ENCODE results near the gene TMEM175.
"Not testable (repeated sequence)": the region's sequence is repeated elsewhere in the genome, so short reads cannot be mapped to it uniquely, and the experiment has no call there.

Gene TMEM175

DNA sequence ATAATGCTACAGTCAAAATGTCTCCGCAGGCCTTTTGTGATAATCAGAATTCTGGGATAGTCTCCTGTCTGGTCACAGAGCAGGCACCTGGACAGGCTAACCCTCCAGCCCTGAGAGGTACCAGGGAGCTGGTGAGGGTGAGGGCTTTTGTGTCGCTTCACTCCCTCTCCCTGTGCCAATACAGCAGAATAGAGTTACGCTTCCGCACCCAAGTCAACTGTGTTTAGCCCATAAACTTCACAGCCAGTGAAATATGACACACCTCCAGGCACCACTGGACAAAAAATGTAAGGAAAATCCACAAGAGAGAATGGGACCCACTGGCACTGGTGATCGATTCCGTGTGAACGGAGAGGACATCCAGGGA is 1.4 kb upstream of the TMEM175 start:
- no peak for TF ChIP-seq POLR2A (IDR thresholded peaks at IDR 0.05; ENCODE audit: low read length)
- TF ChIP-seq GATA1 (IDR thresholded peaks at IDR 0.05; ENCODE audit: low read depth, low read length) = no peak
- DNase-seq = no peak

DNA sequence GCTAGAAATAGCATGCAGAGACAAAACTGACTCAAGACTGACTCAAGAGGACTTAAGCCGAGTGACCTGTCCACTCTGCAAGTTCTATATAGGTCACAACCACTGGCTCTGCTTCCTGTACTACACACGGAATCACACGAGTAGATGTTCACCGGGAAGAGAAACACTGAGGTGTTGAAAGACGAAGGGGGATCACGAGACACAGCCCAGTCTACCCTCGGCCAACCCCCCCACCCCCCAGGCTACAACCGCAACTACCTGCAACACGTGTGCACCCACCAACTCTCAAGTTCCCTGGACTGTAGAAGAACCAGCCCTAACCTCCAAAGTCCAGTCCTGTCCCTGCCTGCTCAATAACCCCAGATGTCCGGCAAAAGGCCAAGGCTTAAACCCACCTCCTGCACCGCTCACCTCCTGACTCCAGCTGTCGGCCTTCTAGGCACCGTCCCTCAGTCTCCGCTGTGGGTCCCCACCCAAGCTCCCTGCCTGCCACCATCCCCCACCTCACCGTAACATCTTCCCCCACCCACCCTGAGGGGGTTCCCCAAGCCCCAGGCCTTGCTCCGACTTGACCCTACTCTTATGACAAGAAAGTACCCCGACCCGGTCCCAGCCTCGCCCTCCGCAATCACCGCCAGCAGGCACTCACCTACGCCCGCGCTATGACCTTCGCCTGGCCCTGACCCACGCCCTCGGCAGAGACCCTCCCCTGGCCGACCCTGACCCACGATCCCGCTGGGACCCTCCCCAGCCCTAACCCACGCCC is 883 bp upstream of the TMEM175 start:
- TF ChIP-seq POLR2A (IDR thresholded peaks at IDR 0.05; ENCODE audit: low read length) = no peak
- peak; percentile 55 to 71 for DNase-seq

DNA sequence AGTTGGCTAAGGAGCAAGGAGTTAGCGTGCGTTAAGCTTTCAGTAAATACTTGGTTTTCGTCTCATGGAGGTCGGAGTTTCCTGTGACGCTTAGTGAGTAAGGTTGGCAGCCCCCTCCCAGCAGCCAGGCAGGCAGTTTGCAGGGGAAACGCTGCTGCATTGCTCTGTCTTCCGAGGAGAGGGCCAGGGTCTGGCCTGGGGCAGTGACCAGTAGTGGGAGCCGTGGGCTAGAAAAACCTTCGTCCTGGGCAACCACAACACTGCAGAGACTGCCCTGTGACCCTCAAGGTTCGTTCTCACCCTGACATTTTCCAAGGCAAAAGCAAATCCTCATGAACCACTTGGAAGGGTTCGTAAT is 432 bp downstream of the TMEM175 start:
- no peak for DNase-seq
- TF ChIP-seq GATA1 (IDR thresholded peaks at IDR 0.05; ENCODE audit: low read depth, low read length) (no peak), POLR2A (IDR thresholded peaks at IDR 0.05; ENCODE audit: low read length) (no peak)

DNA sequence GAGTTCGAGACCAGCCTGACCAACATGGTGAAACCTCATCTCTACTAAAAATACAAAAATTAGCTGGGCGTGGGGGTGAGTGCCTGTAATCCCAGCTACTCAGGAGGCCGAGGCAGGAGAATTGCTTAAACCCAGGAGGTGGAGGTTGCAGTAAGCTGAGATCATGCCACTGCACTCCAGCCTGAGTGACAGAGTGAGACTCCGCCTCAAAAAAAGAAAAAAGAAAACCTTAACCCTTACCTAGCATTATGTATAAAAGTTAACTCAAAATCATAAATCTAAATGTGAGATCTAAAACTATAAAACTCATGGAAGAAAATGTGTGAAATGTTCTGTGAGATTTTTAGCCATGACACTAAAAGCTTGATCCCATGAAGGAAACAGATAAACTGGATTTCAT is 7.2 kb downstream of the TMEM175 start:
- not testable (repeated sequence) for DNase-seq

DNA sequence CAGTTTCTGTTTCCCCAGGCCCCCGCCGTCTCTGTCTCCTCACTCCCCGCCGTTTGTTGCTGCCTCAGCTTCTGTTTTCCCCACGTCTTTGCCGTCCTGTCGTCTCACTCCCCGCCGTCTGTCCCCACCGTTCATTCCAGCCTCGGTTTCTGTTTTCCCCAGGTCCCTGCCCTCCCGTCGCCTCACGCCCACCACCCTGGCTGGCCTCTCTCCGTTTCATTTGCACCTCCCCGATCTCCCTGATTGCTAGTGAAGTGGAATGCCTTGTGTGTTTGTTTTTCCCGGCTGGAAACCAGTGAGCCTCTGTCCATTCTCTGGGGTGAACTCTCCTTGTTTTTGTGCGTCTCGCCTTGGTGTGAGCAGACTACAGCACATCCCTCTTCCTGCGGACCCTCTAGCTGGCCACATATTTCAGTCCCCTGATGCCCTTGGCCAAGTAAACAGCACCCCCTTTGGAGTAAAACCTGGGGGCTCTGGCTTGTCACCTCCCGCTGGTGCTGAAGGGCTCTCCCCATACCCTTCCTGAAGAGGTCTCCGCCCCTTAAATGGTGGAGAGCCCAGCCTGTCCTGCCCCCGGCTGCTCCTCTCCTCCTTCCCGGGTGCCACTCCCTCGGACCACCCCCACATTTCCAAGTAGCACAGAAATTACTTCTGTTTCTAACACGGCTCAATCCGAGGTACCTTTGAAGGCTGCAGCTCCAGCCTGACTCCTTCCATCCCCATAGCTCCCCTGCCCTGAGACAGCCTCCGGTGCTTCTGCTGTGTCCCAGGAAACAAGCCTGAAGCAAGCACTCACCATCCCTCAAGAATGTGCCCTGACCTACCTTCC is 13.2 kb downstream of the TMEM175 start:
- DNase-seq = no peak
- no peak for TF ChIP-seq POLR2A (IDR thresholded peaks at IDR 0.05; ENCODE audit: low read length)
- no peak for TF ChIP-seq GATA1 (IDR thresholded peaks at IDR 0.05; ENCODE audit: low read depth, low read length)

DNA sequence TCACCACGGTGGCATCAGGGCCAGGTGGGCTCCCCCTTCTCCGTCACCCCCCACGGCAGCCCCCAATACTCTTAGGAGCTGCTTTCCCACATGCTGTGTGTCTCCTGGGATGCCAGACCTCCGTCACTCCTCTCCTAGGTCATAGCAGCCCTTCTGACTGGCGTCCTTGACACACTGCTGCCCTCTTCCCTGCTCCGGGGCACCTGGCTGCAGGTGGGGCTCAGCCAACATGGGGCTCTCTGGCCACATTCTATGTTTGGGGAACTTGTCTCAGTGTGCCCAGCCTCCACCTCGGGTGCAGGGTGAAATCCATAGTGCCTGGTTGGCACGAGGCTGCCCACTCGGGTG is 13.8 kb downstream of the TMEM175 start:
- DNase-seq = no peak
- TF ChIP-seq POLR2A (IDR thresholded peaks at IDR 0.05; ENCODE audit: low read length) (no peak), GATA1 (IDR thresholded peaks at IDR 0.05; ENCODE audit: low read depth, low read length) (no peak)

DNA sequence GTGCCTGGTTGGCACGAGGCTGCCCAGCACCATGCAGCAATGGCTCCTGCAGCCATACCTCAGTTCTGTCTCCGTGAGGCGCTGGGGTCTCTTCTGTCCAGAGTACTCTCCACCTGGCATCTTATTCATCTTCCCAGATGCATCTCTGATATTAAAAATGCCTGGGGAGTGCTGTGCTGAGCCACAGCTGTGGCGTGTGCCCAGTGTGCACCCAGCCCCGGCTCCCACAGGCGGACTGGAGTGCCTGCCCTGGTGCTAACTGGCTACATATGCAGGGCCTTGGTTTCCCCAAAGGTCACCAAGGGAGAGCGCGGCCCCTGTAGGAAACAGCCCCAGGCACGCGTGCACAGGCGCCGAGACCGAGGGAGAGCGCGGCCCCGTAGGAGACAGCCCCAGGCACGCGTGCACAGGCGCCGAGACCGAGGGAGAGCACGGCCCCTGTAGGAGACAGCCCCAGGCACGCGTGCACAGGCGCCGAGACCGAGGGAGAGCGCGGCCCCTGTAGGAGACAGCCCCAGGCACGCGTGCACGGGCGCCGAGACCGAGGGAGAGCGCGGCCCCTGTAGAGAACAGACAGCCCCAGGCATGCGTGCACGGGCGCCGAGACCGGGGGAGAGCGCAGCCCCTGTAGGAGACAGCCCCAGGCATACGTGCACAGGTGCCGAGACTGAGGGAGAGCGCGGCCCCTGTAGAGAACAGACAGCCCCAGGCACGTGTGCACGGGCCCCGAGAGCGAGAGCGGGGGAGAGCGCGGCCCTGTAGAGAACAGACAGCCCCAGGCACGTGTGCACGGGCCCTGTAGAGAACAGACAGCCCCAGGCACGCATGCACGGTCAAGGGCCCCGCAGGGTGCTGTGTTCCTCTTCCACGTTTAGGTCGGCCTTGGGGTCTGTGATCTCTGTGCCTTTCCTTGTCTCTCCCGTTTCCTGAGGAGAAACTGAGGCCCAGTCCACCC is 14.5 kb downstream of the TMEM175 start:
- no peak for TF ChIP-seq POLR2A (IDR thresholded peaks at IDR 0.05; ENCODE audit: low read length)
- DNase-seq = no peak

DNA sequence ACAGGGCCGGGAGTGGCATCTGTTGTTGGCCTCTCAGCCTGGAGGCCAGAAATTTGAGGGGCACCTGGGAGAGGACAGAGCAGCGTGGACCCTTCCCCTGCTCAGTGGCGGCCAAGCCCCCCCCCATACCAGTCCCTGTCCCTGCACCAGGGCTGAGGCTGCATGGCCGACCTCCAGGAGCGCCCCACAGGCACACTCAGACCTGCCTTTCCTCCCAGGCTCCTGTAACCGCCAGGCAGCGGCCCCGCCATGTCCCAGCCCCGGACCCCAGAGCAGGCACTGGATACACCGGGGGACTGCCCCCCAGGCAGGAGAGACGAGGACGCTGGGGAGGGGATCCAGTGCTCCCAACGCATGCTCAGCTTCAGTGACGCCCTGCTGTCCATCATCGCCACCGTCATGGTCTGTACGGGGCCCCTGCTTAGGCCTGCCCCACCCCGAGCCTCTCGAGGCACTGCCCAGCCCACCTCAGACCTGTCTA is 15.3 kb downstream of the TMEM175 start:
- DNase-seq = no peak
- TF ChIP-seq POLR2A (IDR thresholded peaks at IDR 0.05; ENCODE audit: low read length) = no peak
- no peak for TF ChIP-seq GATA1 (IDR thresholded peaks at IDR 0.05; ENCODE audit: low read depth, low read length)

DNA sequence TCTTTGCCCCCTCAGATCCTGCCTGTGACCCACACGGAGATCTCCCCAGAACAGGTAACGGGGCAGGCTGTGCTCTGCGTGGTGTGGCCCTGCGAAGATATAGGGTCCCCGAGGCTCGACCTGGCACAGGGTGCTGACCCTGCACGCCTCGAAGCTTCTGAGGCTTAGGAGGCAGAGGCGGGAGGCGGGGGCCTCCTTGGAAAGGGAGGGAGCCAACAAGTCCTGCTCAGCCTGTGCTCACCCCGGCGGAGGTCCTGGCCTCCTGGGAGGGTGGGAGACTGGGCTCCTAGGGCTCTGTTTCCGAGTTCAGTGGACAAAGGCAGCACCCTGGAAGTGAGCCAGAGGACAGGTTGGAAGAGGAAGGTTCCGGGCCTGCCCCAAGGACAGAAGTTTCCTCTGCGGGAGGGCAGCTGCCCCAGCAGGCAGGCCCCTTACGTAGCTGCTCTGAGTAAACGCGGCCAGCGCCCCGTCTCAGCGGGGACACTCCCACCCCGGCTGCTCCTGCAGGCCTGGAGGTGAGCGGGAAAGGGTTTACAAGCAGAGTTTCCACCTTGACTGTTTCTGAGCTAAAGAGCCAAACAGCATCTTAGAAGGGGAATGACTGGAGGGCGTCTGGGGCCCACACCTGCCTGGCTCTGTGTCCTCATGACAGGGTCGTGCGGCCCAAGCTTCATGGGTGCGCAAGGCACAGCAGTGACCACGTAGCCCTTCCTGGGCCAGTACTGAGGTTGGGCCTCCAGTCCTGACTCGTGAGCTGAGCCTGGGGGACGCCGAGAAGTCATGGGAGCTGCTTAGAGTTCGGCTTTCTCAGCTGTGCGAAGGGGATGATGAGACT is 16.1 kb downstream of the TMEM175 start:
- no peak for TF ChIP-seq GATA1 (IDR thresholded peaks at IDR 0.05; ENCODE audit: low read depth, low read length)
- no peak for TF ChIP-seq POLR2A (IDR thresholded peaks at IDR 0.05; ENCODE audit: low read length)
- DNase-seq = no peak

DNA sequence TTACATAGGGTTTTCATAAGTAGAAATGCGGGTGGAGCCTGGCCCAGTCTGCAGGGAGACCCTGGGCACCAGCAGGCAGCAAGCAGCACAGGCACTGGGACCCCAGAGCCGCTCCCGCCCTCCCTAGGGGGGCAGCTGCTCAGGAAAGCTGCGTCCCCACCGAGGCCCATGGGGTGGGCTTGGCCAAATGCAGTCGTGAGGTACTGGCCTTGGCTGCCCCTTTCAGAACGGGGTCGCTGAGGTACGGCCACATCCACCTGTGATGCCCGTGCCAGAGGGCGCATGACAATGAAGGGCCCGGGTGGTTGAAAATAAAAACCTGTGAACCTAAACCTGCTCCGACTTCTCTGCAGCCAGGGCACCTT is 16.7 kb downstream of the TMEM175 start:
- no peak for DNase-seq
- TF ChIP-seq POLR2A (IDR thresholded peaks at IDR 0.05; ENCODE audit: low read length) = no peak
- no peak for TF ChIP-seq GATA1 (IDR thresholded peaks at IDR 0.05; ENCODE audit: low read depth, low read length)

DNA sequence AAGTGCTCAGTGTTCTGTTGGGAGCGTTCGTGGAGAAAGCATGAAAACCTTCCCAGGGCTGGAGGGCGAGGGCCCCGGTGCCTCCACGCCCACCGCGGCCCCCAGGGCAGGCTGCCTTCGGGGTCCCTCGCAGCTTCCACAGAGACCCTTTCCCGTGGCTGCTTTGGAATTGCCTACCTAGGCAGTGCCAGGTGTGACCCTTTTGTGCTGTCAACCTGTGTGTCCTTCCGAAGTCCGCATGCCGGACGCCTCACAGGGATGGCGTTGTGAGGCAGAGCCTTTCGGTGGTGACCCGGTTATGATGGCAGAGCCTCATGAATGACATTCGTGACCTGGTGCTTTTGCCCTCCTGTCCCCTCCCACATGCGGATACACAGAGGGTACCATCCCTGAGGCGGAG is 17.4 kb downstream of the TMEM175 start:
- TF ChIP-seq POLR2A (IDR thresholded peaks at IDR 0.05; ENCODE audit: low read length) (no peak), GATA1 (IDR thresholded peaks at IDR 0.05; ENCODE audit: low read depth, low read length) (no peak)
- no peak for DNase-seq

DNA sequence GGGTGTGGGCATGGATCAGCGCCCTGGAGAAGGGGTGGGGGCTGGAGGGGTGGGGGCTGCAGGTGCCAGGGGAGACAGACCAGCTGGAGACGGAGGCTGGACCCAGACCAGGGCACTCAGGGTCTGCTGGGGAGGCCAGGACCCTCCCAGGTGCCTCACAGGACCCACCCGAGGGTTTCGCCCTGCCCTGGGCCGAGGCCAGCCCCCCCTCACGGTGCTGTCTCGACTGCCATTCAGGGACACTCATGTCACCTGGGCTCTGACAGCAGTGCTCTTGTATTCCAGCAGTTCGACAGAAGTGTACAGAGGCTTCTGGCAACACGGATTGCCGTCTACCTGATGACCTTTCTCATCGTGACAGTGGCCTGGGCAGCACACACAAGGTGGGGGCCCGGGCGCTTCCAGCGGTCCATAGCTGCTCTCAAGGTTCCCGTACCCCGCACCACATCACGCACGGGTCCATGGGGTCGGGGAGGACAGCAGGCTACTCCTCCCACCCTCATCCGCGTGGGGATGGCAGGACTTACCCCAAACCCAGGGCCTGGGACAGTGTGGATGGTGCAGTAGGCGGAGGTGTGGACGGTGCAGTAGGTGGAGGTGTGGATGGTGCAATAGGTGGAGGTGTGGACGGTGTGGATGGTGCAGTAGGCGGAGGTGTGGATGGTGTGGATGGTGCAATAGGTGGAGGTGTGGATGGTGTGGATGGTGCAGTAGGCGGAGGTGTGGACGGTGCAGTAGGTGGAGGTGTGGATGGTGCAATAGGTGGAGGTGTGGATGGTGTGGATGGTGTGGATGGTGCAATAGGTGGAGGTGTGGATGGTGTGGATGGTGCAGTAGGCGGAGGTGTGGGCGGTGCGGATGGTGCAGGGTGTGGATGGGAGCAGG is 18.1 kb downstream of the TMEM175 start:
- TF ChIP-seq POLR2A (IDR thresholded peaks at IDR 0.05; ENCODE audit: low read length) (no peak), GATA1 (IDR thresholded peaks at IDR 0.05; ENCODE audit: low read depth, low read length) (no peak)

DNA sequence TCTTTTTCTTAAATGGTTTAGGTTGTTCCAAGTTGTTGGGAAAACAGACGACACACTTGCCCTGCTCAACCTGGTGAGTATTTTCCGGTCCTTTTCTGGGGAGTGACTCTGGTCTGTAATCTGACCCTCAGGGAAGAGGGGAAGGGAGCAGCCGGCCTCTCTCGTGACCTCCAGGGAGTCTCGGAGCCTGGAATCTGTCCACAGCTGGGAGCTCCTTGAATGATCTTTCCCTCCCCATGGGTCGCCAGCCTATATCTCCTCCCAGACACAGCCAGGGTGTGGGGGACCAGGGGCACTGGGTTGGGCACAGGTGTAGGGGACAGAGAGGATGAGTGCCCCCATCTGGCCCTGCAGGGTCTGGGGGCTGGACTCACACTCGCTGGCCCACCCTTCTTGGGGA is 18.9 kb downstream of the TMEM175 start:
- no peak for DNase-seq
- TF ChIP-seq GATA1 (IDR thresholded peaks at IDR 0.05; ENCODE audit: low read depth, low read length) = no peak
- no peak for TF ChIP-seq POLR2A (IDR thresholded peaks at IDR 0.05; ENCODE audit: low read length)

More for the DNA sequence above, 18.1 kb downstream of the TMEM175 start:
- no peak for DNase-seq
